HG03575 (cell line): ENCODE data around the gene PROZ.
"Not testable (repeated sequence)": the region's sequence is repeated elsewhere in the genome, so short reads cannot be mapped to it uniquely, and the experiment has no call there.

Experiments
- ATAC-seq: cut with Tn5 transposase; IDR thresholded peaks from one replicate; pipeline ENCODE4 v1.9.1; 2021; ENCODE audit not compliant: unreplicated experiment, insufficient number of reproducible peaks, low FRiP score; ENCODE audit errors: extremely low read depth

The PROZ gene, protein sequence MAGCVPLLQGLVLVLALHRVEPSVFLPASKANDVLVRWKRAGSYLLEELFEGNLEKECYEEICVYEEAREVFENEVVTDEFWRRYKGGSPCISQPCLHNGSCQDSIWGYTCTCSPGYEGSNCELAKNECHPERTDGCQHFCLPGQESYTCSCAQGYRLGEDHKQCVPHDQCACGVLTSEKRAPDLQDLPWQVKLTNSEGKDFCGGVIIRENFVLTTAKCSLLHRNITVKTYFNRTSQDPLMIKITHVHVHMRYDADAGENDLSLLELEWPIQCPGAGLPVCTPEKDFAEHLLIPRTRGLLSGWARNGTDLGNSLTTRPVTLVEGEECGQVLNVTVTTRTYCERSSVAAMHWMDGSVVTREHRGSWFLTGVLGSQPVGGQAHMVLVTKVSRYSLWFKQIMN

DNA sequence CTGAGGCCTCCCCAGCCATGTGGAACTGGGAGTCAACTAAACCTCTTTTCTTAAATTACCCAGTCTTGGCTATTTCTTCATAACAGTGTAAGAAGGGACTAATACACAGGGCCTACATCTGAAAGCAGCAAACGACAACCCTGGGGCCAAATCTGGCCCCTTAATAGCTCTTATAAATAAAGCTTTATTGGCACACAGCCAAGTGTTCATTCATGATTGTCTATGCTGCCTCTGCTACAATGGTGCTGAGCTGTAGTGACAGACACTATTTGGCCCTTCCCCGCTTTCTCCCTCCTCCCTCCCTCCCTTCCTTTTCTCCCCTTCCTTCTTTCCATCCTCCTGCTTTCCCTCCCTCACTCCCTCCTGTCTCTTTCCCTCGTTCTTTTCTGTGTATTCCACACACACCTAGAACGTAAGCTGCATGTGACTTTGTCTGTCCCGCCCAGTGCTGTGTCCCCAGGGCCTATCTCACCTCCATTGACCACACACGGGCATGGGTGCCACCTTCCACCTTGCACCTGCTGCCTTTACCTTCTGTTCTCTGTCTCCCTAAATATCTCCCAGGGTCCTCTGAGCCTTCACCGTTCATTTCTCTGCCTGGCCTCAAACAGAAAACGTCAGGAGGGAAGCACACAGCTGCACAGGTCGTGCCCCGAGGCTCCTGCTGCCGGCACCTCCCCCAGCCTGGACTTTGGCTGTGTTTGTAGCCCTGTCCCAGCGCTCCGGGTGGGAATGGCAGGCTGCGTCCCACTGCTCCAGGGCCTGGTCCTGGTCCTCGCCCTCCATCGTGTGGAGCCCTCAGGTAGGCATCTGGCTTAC, at the start of gene PROZ:
Gene PROZ (plus strand): TSS at position 720 of the 819 bp plus-strand sequence. CDS start 13 bp downstream, at position 733.
- no peak for ATAC-seq

DNA sequence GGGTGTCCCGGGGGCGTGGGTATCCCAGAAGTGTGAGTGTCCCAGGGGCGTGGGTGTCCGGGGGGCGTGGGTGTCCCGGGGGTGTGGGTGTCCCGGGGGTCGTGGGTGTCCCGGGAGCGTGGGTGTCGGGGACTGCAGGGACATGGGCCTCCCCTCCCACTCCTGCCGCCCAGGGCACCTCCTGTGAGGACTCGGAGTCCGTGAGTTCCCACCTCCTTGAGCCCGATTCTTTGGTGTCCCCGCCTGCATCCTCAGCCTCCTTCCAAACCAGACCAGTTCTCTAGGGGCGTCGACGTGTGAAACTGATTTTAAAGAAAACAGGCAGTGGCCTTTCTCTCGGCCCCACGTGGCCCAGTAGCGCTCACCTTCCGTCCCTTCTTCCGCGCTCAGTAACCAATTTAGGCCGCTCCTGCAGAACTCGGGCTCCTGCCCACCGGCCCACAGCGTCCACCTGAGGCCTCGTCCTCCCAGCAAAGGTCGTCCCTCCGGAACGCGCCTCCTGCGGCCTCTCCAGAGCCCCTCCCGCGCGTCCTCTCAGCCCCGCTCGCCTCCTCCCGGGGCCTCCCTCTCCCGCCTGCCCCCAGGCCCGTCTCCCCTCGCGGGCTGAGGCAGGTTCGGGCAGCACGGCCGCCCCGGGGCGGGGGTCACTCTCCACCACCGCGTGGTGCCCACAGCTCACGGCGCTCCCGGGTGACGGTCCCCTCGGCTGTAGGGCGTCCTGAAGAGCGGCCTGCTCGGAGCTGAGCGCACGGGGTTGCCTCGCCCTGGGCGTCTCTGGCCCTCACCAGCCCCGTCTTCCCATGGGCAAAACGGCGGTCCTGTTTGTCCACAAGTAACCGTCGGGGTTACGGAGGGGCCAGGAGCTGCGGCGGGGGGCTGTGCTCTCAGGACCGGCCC, 49.0 kb upstream of the PROZ start:
- ATAC-seq, result no peak

DNA sequence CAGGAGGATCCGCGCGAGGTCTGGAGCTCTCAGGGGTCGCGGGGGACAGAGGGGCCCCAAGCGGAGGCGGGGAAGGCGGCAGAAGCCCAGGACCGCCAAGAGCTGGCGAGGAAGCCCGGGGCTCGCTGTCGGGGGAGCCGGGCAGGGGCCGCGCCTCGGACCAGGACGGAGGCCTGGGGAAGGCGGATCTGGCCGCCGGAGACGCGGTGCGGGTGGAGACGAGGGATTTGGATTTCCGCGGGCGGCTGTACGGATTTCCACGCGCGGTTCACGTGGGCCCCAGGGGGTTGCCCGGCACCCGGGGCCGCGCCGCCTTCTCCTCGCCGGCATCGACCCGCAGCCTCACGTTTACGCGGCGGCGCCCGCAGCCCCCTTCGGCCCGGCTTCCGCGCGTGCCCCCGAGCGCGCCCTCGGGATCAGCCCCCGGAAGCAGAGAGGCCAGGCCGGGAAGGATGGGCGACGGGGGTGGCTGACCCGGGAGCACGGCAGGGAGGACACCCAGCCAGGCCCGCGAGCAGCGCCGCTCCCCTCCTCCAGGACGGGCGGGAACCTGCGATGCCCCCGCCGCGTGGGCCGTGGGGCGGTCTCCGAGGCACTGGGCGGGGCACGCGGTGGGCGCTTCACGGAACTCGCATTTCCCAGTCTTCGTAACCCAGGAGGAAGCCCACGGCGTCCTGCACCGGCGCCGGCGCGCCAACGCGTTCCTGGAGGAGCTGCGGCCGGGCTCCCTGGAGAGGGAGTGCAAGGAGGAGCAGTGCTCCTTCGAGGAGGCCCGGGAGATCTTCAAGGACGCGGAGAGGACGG, 48.2 kb upstream of the PROZ start:
- no peak for ATAC-seq

- no peak for ATAC-seq
Observed at GRCh38 chr13:113110852-113111315, 47.6 kb upstream of the PROZ start.

- not testable (repeated sequence) for ATAC-seq
Observed at GRCh38 chr13:113111821-113112220, 46.6 kb upstream of the PROZ start.

DNA sequence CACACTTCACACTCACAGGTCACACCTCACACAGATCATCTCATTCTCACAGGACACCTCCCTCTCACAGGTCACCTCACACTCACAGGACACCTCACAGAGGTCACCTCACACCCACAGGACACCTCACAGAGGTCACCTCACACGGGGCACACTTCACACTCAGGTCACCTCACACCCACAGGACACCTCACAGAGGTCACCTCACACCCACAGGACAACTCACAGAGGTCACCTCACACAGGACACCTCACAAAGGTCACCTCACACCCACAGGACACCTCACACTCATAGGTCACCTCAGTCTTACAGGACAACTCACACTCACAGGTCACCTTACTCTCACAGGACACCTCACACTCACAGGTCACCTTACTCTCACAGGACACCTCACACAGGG, 46.0 kb upstream of the PROZ start:
- ATAC-seq, result not testable (repeated sequence)

- ATAC-seq, result no peak
Observed at GRCh38 chr13:113112893-113113845, 45.3 kb upstream of the PROZ start.

- no peak for ATAC-seq
Observed at GRCh38 chr13:113113846-113114271, 44.6 kb upstream of the PROZ start.

DNA sequence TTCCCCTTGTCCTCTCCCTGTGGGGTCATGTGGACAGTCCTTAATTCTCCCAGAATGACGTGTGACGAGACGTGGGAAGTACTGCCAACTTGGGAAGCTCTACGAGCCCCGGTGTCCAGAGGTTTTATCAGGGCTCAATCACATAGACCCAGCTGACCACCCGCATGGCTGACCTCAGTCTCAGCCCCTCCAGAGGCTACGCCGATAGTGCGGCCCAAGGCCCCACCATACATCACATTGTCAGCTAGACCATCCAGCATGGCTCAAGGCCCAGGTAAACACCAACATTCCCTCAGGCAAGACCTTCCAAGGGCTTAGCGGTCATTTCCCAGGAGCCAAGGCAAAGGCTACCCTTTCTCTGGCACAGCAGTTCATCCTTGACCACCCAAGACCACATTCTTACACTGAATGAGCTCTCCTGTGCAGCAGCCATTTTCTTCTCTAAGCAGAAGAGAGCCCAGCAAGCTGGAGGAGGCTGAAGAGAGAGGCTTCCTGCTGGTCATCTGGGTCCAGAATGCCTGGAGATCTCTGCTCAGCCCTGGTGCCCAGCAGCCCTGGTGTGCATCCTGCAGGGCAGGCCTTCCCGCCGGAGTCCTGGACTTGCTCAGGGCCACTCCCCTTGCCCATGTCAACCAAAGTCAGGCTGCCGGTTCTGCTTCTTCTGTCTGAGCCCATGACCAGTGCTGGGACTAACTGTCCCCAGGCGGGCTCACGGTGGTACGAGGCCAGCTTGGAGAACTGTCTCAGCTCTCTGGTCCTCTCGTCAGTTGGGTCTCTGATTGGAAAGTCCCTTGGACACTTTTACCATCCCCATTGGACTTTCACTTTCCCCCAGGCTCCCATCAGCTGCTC, 43.7 kb upstream of the PROZ start:
- ATAC-seq, result no peak

DNA sequence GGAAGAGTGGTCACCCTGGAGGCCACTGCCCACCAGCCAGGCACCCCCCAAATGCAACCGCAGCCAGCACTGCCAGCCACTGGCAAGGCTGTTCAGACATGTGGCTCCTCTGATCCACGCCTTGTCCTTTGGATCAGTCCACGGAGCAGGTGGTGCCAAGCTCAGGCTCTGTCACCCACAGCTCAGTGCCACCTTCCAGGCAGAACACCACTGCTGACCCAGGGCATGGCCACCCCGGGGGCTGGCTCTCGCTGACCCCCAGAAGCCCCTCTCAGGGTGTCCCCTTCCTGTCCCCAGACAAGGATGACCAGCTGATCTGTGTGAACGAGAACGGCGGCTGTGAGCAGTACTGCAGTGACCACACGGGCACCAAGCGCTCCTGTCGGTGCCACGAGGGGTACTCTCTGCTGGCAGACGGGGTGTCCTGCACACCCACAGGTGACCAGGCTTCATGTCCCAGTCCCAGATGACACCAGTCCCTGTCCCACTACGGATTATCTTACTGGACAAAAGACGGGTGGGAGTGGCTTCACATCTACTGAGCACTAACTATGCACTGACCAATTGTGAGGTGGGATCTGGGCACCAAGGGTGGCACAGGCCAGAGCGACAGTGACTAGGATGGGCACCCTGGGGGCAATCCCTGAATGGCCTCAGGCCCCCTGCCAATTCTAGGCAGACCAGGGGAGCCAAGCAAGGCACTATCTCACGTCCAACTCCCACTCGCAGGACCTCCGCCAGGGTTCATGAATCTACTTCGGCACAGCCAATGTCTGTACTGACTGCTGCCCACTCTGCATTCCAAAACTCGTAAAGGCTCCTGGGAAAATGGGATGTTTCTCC, 42.9 kb upstream of the PROZ start:
- ATAC-seq, result no peak

- no peak for ATAC-seq
Observed at GRCh38 chr13:113116206-113116800, 42.1 kb upstream of the PROZ start.

- ATAC-seq, result no peak
Observed at GRCh38 chr13:113116871-113117271, 41.6 kb upstream of the PROZ start.

GRCh38 chr13:113117335-113117872, 41.0 kb upstream of the PROZ start:
- no peak for ATAC-seq

DNA sequence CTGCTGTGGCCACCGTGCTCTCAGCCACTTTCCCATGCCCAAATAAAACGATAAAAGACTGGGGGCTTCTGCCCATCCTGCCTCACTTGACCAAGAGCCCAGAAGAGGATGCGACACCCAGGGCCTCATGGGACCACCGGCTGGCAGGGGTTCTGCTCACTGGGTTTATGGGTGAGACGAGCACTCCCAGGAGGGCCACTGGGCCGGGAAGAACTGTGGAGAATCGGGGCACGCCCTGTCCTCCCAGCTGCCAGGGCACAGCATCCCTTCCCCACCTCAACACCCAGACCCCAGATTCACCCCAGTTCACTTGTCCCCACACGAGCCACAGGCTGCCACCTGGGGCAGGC, 40.6 kb upstream of the PROZ start:
- no peak for ATAC-seq
